HEK293T (cell line): ENCODE results near the gene RBM38.

Source experiments
- BHLHE40 ChIP-seq: fragments of 450-650 bp; IDR thresholded peaks from 2 replicates; pipeline ENCODE4 v1.6.1; 2016; ENCODE audit warnings: mild to moderate bottlenecking, moderate library complexity, borderline replicate concordance
- FOXM1 ChIP-seq: fragments of 450-650 bp; IDR thresholded peaks from 2 replicates; pipeline ENCODE4 v1.6.1; 2017; ENCODE audit warnings: mild to moderate bottlenecking, borderline replicate concordance
- HDGF ChIP-seq: fragments of 450-650 bp; IDR thresholded peaks from 2 replicates; pipeline ENCODE4 v1.6.1; 2017; ENCODE audit warnings: antibody characterized with exemption, borderline replicate concordance
- LEF1 ChIP-seq: fragments of 450-650 bp; IDR thresholded peaks from 2 replicates; pipeline ENCODE4 v1.6.1; 2017; ENCODE audit warnings: mild to moderate bottlenecking, borderline replicate concordance
- NFRKB ChIP-seq: fragments of 450-650 bp; IDR thresholded peaks from 2 replicates; pipeline ENCODE4 v1.6.1; 2016; ENCODE audit warnings: mild to moderate bottlenecking, moderate library complexity
- PKNOX1 ChIP-seq: fragments of 450-650 bp; IDR thresholded peaks from 2 replicates; pipeline ENCODE4 v1.6.1; 2016
- SUZ12 ChIP-seq: fragments of 450-650 bp; IDR thresholded peaks from 2 replicates; pipeline ENCODE4 v1.6.1; 2016; ENCODE audit warnings: mild to moderate bottlenecking

- TF ChIP-seq HDGF (no peak), FOXM1 (no peak), LEF1 (no peak), BHLHE40 (no peak), PKNOX1 (no peak), NFRKB (no peak), SUZ12 (no peak)
These were observed 20.4 kb downstream of the RBM38 start for GRCh38 chr20:57411406-57412283.
